HG03378 (cell line): ENCODE results near the gene ALS2.
"Not testable (repeated sequence)": the region's sequence is repeated elsewhere in the genome, so short reads cannot be mapped to it uniquely, and the experiment has no call there.

Source experiments
- ATAC-seq: cut with Tn5 transposase; IDR thresholded peaks from one replicate; pipeline ENCODE4 v1.9.1; 2021; ENCODE audit warnings: mild to moderate bottlenecking, moderate library complexity; ENCODE audit not compliant: unreplicated experiment

The ALS2 gene

GRCh38 chr2:201794294-201794693 is 13.6 kb upstream of the ALS2 start:
- no peak for ATAC-seq

- ATAC-seq, result no peak
These were observed 12.9 kb upstream of the ALS2 start for GRCh38 chr2:201793631-201794030.

DNA sequence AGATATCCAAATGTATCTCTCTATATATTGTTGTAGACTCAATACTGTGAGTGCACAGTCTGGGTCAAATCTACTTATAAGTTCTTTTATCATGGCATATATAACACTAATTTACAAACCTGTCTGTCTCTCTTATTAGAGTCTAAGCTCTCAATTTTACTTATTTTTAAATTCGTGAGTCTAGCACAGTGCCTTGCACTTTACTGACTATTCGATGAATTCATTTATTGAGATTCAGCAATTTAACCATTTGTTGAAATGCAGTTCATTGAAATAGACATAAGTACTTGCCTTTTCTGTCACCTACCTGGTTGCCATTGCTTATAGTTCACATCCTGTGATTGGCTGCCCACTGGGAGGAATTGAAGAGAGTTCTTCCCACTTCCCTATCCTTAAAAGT is 10.3 kb upstream of the ALS2 start:
- no peak for ATAC-seq

DNA sequence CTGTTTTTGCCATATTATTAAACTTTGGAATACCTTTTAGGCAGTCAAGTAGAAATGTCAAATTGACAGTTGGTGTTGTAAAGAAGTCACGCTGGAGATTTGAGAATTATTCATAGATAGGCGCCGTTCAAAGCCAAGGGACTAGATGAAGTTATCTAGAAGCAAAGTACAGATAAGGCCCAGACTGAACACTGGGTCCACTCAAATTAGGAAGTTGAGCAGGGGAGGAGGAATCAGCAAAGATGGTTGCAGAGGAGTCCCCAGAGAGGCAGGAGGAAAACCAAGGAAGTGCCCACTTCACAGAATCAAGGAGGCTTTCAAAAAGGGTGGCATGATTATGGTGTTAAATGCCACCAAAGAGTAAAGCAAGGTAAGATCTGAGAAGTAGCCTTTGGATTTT is 9.6 kb upstream of the ALS2 start:
- ATAC-seq, result no peak

DNA sequence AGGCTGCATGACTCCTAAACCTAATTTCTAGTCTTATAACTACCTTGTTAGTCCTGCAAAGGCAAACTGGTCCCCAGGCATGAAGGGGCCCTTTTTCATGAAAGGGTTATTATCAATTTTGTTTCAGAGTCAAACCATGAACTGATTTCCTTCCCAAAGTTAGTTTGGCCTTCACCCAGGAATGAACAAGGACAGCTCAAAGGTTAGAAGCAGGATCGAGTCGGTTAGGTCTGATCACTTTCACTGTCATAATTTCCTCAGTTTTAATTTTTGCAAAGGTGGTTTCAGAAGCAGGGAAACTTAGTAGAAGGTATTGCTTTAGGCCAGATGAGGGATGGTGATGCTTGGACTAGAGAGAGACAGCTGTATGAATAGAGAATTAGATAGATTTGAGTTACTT is 8.7 kb upstream of the ALS2 start:
- no peak for ATAC-seq

DNA sequence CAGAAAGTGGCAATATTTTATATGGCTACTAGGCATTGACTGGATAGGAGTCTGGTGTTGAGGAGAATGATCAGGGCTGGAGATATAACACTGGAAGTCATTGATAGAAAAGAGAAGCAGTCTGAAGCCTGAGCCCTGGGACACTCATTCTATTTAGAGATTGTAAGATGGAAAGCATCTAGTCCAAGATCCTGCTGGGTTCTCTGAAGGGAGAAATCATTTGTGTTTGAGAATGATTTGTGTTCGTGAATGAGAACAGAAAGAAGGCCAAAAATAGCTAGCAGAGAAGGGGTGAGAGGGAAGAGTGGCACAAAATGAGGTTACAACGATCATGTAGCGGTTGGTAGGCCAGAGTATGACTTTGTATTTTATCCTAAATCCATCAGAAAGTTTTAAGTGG is 7.6 kb upstream of the ALS2 start:
- ATAC-seq, result no peak

- ATAC-seq, result no peak
These were observed 5.7 kb upstream of the ALS2 start for GRCh38 chr2:201786471-201786870.

DNA sequence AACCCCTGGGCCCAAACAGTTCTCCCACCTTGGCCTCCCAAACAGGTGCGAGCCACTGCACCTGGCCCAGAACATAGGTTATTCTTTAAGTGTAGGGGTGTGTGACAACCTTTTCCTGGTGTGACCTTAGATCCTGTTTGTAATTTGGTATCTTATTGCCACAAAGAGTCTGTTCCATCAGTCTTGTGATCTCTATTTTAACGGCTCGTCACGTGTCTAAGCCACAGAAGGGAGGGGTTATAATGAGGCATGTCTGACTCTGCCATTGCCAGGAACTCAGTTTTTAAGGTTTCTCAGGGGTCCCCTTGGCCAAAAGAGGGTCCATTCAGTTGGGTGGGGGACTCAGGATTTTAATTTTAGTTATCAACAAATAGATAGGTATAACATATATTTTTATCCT is 4.4 kb upstream of the ALS2 start:
- no peak for ATAC-seq

- ATAC-seq, result no peak
These were observed 3.8 kb upstream of the ALS2 start for GRCh38 chr2:201784563-201784962.

DNA sequence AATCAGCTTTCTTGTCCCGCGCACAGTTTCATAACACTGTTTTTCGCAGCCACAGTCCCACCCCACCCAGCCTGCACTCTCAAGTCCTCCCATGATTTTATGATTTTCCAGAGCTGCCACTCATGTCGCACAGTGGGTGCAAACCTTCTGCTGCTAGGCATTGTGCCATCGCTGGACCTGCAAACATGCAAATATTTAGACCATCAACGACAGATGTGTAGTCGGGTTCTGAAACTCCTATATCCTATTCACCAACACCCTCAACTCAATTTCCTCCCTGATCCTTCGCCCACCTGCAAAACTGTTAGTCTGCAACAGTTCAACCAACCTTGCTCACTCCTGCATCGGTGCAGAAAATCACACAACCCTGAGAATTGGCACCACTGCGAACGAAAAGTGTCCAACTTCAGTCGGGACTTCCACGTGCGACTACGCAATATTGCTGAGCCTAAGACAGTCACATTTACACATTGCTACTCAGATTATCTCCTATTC is 871 bp upstream of the ALS2 start:
- ATAC-seq, result no peak

DNA sequence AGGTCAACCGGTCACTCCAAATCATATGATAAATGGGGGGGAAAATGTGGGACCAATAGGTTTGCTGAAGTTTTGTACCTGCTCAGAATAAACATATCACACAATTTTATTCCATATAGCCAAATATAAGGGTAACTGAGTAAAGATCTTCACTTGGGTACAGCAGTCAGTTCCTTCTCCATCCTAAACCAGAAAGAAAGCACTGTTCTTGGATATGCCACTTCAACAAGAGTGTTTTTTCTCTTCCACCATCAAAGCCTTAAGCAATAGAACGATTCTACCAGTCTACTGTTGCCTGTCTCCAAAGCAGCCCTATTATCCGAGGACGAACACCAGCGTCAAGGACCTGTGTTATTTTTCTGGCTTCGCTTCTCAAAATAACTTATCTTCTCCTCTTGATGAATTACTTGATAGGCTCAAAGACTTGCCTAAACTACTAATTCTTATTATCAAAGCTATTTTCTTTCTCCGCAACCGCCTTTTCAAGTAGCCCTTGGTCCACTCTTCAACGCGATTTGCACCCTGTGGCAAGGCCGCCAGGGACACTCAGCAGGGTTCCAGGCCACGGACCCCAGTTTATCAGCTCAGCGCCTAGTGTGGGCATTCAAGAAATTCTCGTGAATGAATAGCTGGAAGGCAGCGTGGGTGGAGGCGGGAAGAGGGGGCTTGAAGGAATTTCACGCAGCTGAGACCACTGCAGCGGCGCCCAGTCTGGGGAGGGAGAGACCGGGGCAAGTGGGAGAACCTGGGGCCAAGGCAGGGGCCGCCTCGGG is 646 bp downstream of the ALS2 start:
- ATAC-seq, result no peak

DNA sequence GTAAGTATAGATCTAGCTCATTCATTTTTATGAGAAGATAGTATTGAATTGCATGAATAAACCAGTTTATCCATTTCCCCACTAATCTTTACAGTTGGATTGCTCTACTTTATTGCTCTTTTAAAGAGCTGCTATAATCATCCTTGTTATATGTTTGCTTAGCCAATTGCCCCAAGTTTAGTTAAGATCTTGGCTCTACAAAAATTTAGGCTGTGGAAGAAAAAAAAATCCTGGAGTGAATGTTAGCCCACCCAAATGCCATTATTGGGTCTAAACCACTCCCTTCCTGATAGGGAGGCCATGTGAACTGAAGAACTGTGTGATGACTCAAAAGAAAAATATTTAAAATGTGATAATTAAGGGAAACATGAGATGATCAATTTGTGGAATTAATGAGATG is 2.9 kb downstream of the ALS2 start:
- no peak for ATAC-seq

DNA sequence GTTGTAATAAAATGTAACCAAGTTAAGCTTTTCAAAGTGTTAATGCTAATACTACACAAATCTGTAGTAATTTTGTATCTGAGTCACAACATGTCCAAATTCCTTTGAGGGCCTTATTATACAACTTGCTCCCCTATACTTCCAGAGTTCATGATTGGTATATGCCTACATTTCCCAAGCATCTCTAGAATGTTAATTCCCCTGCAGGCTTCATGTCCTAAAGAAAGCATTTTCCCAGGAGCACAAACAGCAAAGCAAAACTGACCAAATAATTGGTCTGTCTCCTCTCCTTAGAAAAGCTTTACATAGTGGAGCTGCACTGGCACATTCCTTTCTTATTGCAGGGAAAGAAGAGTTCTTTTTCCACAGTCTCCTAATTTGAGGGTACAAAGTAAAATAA is 3.7 kb downstream of the ALS2 start:
- no peak for ATAC-seq

DNA sequence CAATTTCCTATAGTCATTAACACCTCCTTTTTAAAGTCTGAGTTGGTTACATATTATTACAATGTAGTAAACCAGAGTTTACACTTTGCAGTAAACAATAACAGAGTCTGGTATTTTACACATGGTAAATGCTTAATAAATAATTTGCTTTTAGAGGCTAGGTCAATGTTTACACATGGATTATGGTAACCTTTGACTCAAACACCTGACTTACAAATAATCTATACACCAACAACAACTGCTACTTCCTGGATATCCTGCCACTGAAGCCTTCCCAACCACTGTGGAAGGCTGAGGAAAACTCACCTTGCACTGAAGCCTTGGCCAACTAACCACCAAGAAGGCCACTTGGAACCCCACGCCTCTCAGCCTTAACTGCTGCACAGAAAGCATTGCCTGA is 5.4 kb downstream of the ALS2 start:
- ATAC-seq, result no peak

- ATAC-seq, result no peak
These were observed 6.2 kb downstream of the ALS2 start for GRCh38 chr2:201774546-201774945.

GRCh38 chr2:201773990-201774389 is 6.7 kb downstream of the ALS2 start:
- ATAC-seq, result no peak

DNA sequence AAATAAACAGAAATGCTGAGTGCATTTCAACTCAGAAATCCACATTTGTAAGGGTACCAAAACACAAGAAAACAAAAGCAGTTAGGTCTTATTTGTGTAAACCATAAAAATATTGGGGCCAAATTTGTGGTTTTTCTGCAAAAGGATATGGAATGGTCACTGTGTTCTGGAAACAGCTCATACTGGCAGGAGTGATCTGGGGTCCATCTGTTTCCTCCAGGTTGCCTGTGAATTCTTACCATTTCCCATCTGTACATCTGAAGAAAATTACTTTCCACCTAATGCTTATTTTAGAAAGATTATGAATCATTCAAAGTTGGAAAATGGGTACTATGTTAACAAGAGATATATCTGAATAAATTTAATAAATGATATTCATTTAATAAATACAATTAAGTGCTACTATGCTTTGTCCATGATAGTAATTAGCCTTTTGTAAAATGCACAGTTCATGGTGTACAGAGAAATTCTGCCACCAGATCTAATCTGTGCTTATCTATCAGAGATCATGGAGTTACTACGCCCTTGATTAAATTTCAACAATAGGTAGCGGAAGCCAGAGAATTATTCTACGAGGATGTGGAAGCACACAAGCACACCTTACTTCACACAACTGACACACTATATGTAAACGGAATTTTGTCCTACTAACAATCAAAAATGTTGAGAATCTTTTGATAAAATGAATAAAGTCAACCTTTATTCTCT is 10.9 kb downstream of the ALS2 start:
- ATAC-seq, result no peak

- ATAC-seq, result no peak
These were observed 11.8 kb downstream of the ALS2 start for GRCh38 chr2:201768918-201769317.

DNA sequence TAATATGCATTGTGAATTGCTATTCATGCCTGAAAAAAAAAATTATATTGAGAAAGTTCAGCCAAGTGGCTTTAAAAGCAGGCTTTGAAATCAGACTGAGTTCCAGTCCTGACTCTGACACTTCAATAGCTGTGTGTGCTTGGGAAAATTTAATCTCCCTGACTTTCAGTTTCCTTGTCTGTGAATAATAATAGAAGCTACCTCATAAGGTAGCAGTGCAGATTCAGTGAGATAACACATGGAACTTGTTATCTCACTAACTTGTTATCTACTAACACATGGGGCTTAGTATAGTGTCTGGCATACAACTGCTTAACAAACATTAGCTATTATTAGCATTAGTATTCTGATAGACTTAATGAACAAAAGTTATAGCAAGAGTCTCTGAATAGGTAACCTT is 14.9 kb downstream of the ALS2 start:
- ATAC-seq, result no peak

GRCh38 chr2:201764469-201764868 is 16.3 kb downstream of the ALS2 start:
- ATAC-seq, result not testable (repeated sequence)

- ATAC-seq, result no peak
These were observed 19.6 kb downstream of the ALS2 start for GRCh38 chr2:201761101-201761500.

GRCh38 chr2:201759567-201759966 is 21.2 kb downstream of the ALS2 start:
- ATAC-seq, result no peak
